ENCODE measurements around the gene LRP2.

LRP2 gene

DNA sequence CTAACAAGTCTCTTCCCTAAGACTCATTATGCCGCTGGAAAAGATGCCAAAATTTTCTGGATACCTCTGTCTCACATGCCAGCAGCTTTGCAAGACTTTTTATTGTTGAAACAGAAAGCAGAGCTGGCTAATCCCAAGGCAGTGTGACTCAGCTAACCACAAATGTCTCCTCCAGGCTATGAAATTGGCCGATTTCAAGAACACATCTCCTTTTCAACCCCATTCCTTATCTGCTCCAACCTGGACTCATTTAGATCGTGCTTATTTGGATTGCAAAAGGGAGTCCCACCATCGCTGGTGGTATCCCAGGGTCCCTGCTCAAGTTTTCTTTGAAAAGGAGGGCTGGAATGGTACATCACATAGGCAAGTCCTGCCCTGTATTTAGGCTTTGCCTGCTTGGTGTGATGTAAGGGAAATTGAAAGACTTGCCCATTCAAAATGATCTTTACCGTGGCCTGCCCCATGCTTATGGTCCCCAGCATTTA lies 266.7 kb downstream of the LRP2 start:
- ChIA-PET POLR2A (no interaction called here), CTCF (interaction anchor here (1.2 to 1.7 kb wide), 3 partner anchors 10 to 30 kb away, joined by 3 to 9 read pairs (median 3); no protein-coding TSS in a partner anchor)
- DNase-seq (ENCODE audit: extremely low spot score), result no peak
- TF ChIP-seq, protein P1, sequence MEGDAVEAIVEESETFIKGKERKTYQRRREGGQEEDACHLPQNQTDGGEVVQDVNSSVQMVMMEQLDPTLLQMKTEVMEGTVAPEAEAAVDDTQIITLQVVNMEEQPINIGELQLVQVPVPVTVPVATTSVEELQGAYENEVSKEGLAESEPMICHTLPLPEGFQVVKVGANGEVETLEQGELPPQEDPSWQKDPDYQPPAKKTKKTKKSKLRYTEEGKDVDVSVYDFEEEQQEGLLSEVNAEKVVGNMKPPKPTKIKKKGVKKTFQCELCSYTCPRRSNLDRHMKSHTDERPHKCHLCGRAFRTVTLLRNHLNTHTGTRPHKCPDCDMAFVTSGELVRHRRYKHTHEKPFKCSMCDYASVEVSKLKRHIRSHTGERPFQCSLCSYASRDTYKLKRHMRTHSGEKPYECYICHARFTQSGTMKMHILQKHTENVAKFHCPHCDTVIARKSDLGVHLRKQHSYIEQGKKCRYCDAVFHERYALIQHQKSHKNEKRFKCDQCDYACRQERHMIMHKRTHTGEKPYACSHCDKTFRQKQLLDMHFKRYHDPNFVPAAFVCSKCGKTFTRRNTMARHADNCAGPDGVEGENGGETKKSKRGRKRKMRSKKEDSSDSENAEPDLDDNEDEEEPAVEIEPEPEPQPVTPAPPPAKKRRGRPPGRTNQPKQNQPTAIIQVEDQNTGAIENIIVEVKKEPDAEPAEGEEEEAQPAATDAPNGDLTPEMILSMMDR (IDR thresholded peaks at IDR 0.05; ENCODE audit: control extremely low read depth, extremely low read depth, low read depth, missing control alignments), result no peak

GRCh38 chr2:169094676-169095075 lies 267.7 kb downstream of the LRP2 start:
- POLR2A ChIA-PET, result no interaction called here
- TF ChIP-seq, protein P1 (IDR thresholded peaks at IDR 0.05; ENCODE audit: control extremely low read depth, extremely low read depth, low read depth, missing control alignments), result no peak
- CTCF ChIA-PET, result interaction anchor here (1.4 to 1.7 kb wide), 2 partner anchors 9 to 16 kb away, joined by 3 to 9 read pairs; no protein-coding TSS in a partner anchor
- no peak for DNase-seq (ENCODE audit: extremely low spot score)

DNA sequence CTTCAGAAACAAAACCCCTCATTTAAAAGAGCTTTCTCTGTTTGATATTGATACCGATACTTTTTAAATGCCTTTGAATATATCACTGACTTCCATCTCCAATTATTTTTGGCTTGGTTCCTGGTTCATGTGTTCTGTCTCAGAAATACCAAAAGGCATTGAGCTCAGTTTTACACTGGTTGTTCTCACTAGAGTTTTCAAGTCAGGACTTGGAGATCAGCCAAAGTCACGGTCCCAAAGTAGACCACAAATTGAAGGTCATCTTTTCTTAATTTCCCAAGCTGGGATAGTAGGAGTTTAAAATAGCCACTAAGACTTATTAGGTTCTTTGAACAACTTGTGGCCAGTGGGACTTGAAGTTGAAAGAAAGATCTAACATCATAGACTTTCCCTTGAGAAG lies 268.8 kb downstream of the LRP2 start:
- POLR2A ChIA-PET, result no interaction called here
- TF ChIP-seq, protein P1 (IDR thresholded peaks at IDR 0.05; ENCODE audit: control extremely low read depth, extremely low read depth, low read depth, missing control alignments), result no peak
- CTCF ChIA-PET, result interaction anchor here (1.0 to 1.3 kb wide), 4 partner anchors 10 to 39 kb away, joined by 3 to 7 read pairs (median 3); no protein-coding TSS in a partner anchor
- no peak for DNase-seq (ENCODE audit: extremely low spot score)

GRCh38 chr2:169091761-169092519 lies 270.4 kb downstream of the LRP2 start:
- TF ChIP-seq, protein P1 (IDR thresholded peaks at IDR 0.05; ENCODE audit: control extremely low read depth, extremely low read depth, low read depth, missing control alignments), result no peak
- ChIA-PET POLR2A (no interaction called here), CTCF (no interaction called here)
- no peak for DNase-seq (ENCODE audit: extremely low spot score)

DNA sequence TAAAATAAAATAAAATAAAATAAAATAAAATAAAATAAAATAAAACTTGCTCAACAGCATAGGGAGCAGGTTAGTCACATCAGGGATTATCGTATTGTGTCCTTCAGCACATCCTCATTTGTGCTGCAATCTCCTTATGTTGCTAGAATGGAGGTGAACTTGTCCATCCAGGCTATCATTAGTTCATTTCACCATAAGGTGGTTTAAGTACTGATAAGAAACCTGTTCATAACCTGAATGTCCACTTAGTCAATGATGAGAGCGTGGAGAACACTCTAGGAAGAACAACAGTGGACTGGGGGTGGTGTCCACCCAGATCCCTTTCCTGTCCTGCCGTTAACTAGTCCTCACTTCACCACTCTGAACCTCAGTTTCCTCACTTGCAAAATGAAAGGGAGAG lies 271.1 kb downstream of the LRP2 start:
- ChIA-PET POLR2A (no interaction called here), CTCF (no interaction called here)
- no peak for DNase-seq (ENCODE audit: extremely low spot score)
- TF ChIP-seq, protein P1 (IDR thresholded peaks at IDR 0.05; ENCODE audit: control extremely low read depth, extremely low read depth, low read depth, missing control alignments), result no peak

- no peak for DNase-seq (ENCODE audit: extremely low spot score)
- TF ChIP-seq, protein P1 (IDR thresholded peaks at IDR 0.05; ENCODE audit: control extremely low read depth, extremely low read depth, low read depth, missing control alignments), result no peak
- ChIA-PET CTCF (interaction anchor here (1.0 to 2.2 kb wide), 2 partner anchors 20 to 42 kb away, joined by 3 to 11 read pairs; no protein-coding TSS in a partner anchor), POLR2A (no interaction called here)
Measured at GRCh38 chr2:169090133-169090820, 272.1 kb downstream of the LRP2 start.
